Stimulated activated memory B cell treated with anti-CD40 and anti-IgM and Interleukin-4, amounts not matched to agents 10 μg/mL and 1 μg/mL and 100 μg/mL, for 72 hours (primary cell): ENCODE data around the gene TRABD2A.
A peak's percentile ranks its signal among the peaks of the same experiment; 100 is the strongest.
"Not testable (repeated sequence)": the region's sequence is repeated elsewhere in the genome, so short reads cannot be mapped to it uniquely, and the experiment has no call there.

Experiments
- ATAC-seq: fragments of 150-1000 bp; cut with Tn5 transposase; 2 replicates; pipeline ENCODE4 v1.10.0; 2021
- H3K27ac Mint-ChIP-seq: one replicate; pipeline ENCODE4 v1.8.0; 2022; ENCODE audit warnings: mild to moderate bottlenecking, mixed read lengths
- H3K27me3 Mint-ChIP-seq: one replicate; pipeline ENCODE4 v1.8.0; 2022; ENCODE audit warnings: mixed read lengths
- H3K36me3 Mint-ChIP-seq: one replicate; pipeline ENCODE4 v1.8.0; 2022; ENCODE audit warnings: mixed read lengths
- H3K4me1 Mint-ChIP-seq: one replicate; pipeline ENCODE4 v1.8.0; 2022; ENCODE audit warnings: mixed read lengths
- H3K4me3 Mint-ChIP-seq: one replicate; pipeline ENCODE4 v1.8.0; 2022; ENCODE audit warnings: mild to moderate bottlenecking, moderate library complexity, mixed read lengths
- H3K9me3 Mint-ChIP-seq: one replicate; pipeline ENCODE4 v1.8.0; 2022; ENCODE audit warnings: mixed read lengths

TRABD2A gene, protein sequence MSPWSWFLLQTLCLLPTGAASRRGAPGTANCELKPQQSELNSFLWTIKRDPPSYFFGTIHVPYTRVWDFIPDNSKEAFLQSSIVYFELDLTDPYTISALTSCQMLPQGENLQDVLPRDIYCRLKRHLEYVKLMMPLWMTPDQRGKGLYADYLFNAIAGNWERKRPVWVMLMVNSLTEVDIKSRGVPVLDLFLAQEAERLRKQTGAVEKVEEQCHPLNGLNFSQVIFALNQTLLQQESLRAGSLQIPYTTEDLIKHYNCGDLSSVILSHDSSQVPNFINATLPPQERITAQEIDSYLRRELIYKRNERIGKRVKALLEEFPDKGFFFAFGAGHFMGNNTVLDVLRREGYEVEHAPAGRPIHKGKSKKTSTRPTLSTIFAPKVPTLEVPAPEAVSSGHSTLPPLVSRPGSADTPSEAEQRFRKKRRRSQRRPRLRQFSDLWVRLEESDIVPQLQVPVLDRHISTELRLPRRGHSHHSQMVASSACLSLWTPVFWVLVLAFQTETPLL

DNA sequence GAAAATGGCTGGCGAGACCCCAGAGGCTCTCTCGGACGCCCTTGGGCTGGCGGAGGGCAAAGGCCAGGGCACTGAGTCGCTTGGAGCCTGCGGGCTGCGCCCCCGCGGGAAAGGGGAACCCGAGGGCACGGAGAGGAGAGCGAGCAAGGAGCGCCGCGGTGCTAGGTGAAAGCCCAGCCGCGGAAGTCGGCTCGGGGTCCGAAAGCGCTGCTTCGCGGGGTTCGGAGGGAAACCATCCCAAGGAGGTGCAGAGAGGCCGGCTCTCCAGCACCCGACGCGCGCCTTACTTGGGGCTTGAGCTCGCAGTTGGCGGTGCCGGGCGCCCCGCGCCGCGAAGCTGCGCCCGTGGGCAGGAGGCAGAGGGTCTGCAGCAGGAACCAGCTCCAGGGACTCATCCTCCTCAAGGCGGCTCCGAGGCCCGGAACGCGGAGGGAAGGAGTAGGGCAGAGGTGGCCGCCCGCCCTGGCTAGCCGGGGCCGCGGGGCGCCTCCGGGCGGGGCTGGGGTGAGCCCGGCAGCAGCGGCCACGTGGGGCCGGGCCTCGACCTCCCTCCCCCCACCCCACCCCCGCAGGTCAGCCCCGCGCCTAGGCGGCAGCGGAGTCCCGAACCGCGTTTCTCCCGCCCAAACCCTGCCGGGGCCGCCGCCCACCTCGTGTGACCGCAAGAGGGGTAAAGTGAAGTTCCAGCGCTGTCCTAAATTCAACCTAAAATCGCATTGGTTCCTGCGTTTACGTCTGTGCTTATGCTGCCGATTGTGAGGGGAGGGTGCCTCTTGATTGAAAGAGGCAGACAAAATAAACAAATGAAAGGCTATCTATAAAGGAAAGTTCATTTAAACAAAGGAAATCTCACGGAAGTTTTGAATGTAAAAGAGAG is at the start of gene TRABD2A:
Gene TRABD2A (minus strand): TSS at position 440 of the 877 bp plus-strand sequence. CDS start 45 bp downstream, at position 395.
- Mint-ChIP-seq H3K27ac (peak within 1 kb of the TSS; percentile 84), H3K9me3 (no peaks in the 10 kb centered on the region), H3K4me1 (peaks cover 42% of the 10 kb centered on the region), H3K27me3 (no peaks in the 10 kb centered on the region), H3K36me3 (no peaks in the 10 kb centered on the region), H3K4me3 (peak within 1 kb of the TSS; percentile 87)
- ATAC-seq = peak; percentile 35

DNA sequence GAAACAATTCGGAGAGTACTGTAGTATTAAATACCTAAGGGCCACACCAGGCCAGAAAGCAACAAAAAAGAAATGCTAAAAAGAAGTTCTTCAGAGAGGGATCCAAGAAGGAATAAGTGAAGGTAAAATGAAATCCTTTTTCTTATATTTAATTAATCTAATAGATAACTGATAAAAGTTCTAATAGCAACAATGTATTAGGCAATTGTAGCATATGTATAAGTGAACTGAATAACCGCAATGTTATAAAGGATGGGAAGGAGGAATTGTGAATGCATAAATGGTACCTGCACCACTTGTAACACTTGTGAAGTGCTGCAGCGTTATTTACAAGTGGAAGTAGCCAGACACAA is 46.4 kb upstream of the TRABD2A start:
- ATAC-seq = no peak
- H3K36me3 Mint-ChIP-seq = no peaks in the 10 kb centered on the region
- H3K9me3 Mint-ChIP-seq = no peaks in the 10 kb centered on the region
- no peaks in the 10 kb centered on the region for H3K27me3 Mint-ChIP-seq
- H3K4me3 Mint-ChIP-seq = peak overlapping the region; percentile 87
- H3K4me1 Mint-ChIP-seq = peaks cover 55% of the 10 kb centered on the region
- H3K27ac Mint-ChIP-seq = peak overlapping the region; percentile 78

DNA sequence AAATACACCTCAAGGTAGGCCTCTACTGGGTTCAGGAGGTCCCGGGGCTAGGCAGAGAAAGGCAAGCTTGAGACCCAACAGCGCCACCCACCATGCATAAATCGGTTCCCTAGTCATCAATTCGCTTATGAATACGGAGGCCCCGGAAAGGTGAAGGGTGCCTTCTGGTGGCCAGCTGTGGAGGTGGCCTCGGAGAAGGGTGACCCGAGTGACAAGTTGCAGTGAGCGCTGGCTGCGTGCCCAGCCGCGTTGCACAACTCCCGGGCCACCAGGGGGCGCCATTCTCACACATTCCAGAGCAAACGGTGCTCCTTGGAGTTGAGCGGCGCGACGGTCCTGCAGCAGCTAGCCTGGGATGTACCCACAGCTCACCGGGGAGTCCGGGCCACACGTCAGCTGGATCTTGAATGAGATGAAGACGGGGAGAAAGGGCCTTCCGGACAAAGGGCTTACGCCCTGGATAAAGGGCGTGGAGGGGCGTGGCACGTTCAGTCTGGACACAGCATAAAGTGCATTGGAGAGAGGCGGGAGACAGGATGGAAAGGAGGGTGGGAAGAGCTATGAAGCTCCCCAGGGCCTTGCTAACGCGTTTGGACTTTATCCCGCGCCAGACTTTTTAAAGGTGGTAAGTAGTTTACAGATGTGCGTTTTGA is 45.0 kb upstream of the TRABD2A start:
- ATAC-seq = peak; percentile 96
- H3K9me3 Mint-ChIP-seq = no peaks in the 10 kb centered on the region
- H3K4me1 Mint-ChIP-seq = peaks cover 43% of the 10 kb centered on the region
- no peaks in the 10 kb centered on the region for H3K27me3 Mint-ChIP-seq
- H3K27ac Mint-ChIP-seq = peak overlapping the region; percentile 78
- H3K36me3 Mint-ChIP-seq = no peaks in the 10 kb centered on the region
- peak overlapping the region; percentile 87 for H3K4me3 Mint-ChIP-seq

DNA sequence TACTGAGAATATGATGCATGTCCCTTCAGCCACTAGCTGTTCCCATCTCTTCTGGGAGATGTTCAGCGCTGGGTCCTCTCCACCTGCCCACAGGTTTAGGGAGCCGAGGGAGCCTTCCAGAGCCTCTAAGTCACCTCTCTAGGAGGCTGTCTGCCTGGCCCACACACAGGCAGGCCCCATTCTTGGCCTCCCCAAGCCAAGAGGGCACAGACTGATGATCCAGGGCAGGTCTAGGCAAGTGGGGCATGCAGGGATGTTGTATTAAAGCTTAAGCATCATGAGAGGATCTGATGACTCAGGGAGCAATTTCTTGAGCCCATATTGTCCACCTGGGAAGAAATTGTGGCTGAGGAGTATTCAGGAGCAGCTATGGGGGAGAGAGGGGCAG is 44.4 kb upstream of the TRABD2A start:
- peak overlapping the region; percentile 87 for H3K4me3 Mint-ChIP-seq
- H3K4me1 Mint-ChIP-seq = peaks cover 46% of the 10 kb centered on the region
- H3K27ac Mint-ChIP-seq = peak overlapping the region; percentile 78
- no peak for ATAC-seq
- H3K9me3 Mint-ChIP-seq = no peaks in the 10 kb centered on the region
- H3K27me3 Mint-ChIP-seq = no peaks in the 10 kb centered on the region
- H3K36me3 Mint-ChIP-seq = no peaks in the 10 kb centered on the region

DNA sequence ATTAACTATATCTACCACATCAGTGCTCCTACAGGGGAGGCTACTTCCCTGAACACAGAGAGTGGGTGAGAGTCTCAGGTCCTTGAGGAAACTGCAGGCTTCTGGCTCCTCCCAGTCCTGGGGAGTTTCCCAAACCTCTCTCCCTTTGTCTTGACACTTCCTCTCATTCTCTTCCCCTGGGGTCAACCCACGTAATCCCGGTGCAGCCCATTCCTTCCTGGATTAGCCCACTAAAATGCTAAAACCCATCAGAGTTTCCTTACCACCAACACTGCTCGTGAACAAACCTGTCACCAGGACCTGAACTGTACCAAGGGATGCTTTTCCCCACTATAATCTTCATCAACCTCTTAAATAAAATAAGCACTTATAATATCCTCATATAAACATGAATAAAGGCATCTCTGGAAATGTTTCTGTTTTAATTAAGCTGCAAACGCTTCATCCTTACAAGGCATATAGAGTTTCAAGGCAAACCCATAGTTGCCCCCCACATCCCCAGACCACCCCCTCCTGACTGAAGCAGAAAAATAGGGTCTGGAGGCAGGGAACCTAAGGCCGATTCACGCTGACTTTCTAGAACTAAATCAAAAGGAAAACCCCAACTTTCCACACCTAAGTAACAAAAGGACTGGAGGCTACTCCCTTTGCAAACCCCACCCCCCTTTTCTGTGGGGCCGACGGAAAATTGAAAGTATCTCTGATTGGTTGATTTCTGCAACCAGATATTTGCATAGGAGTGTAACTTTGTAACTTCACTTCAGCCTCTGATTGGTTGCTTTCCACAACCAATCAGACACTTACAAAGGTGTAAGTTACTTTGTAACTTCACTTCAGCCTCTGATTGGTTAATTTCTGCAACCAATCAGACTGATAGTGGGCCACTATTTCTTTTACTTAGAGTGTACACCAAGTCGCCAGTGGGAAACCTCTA is 43.6 kb upstream of the TRABD2A start:
- ATAC-seq = no peak

DNA sequence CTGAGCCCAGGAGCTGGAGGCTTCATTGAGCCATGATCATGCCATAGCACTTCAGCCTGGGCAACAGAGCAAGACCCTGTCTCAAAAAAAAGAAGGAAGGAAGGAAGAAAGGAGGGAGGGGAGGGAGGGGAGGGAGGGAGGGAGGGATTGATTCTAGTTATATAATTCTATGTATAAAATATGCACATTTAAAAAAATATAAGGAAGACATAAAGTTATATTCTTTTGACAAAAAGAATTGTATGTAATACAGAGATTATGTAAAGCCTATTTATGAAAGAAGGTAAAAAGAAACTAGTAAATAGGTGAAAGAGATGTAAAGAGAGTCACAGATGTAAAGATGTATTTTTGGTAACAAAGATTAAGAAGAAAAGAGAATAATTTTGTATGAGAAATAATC is 42.1 kb upstream of the TRABD2A start:
- Mint-ChIP-seq H3K4me1 (peaks cover 70% of the 10 kb centered on the region), H3K9me3 (no peaks in the 10 kb centered on the region), H3K27ac (no peak overlapping the region), H3K4me3 (no peak overlapping the region), H3K27me3 (no peaks in the 10 kb centered on the region), H3K36me3 (no peaks in the 10 kb centered on the region)
- no peak for ATAC-seq

More for the DNA sequence above, 43.6 kb upstream of the TRABD2A start:
- Mint-ChIP-seq H3K27ac (peak overlapping the region; percentile 78), H3K4me1 (peaks cover 55% of the 10 kb centered on the region), H3K27me3 (no peaks in the 10 kb centered on the region), H3K4me3 (peak overlapping the region; percentile 48), H3K36me3 (no peaks in the 10 kb centered on the region), H3K9me3 (no peaks in the 10 kb centered on the region)

DNA sequence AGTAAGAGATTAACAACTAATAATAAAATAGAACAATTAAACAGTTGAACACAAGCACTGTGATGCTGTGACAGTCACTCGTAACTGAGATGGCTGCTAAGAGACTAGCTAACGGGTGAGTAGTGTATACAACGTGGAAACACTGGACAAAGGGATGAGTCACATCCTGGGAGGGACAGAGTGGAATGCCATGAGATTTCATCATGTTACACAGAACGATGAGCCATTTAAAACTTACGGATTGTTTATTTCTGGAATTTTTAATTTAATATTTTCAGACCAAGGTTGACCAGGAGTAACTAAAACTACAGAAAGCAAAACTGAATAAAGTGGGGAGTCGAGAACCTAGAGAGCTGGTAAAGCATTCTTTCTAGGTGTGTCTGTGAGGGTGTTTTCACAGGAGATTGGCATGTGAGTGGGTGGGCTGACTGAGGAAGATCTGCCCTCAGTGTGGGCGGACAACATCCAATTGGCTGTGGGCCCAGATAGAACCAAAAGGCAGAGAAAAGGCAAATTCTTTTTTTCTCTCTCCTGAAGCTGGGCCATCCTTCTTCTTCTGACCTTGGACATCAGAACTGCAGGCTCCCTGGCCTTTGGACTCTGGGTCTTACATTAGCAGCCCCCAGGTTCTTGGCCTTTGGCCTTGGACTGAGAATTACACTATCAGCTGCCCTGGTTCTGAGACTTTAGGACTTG is 39.1 kb upstream of the TRABD2A start:
- ATAC-seq = peak; percentile 69
- H3K4me3 Mint-ChIP-seq = peak overlapping the region; percentile 6
- peaks cover 46% of the 10 kb centered on the region for H3K4me1 Mint-ChIP-seq
- H3K36me3 Mint-ChIP-seq = no peaks in the 10 kb centered on the region
- H3K9me3 Mint-ChIP-seq = no peaks in the 10 kb centered on the region
- H3K27me3 Mint-ChIP-seq = no peaks in the 10 kb centered on the region
- H3K27ac Mint-ChIP-seq = peak overlapping the region; percentile 71

DNA sequence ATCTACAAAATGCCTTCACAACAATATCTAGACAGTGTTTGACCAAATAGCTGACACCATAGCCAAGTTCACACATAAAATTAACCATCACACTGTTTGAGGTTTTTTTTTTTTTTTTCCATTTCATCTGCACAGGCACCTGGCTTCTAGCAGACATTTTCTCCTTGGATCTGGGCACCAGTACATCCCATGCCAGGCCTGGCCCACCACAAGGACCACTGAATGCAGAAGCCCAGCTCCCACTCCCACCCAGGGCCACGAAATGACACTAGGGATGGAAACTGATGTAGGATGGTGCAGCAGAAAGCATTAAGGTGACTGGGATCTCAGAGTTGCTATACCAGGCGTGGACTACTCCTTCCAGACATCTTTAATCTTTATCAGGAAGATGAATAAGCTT is 37.5 kb upstream of the TRABD2A start:
- H3K4me3 Mint-ChIP-seq = no peak overlapping the region

DNA sequence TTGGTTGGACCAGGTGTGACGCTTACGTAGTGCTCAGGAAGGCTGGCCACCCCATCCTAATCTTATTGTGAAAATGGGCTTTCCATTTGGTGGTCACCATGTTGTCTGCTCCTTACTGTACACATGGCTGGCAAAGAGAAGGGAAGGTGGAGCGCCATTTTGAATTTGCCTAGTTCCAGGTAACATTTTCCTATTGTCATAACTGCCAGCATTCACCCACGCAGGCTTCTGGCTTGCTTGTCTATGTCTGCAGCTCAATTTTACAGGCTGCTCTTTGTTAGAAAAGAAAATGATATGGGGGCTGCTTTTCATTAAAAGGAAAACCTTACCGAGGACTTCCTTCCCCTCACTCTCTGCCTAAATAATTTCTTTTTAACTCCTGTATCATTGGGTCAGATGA is 36.9 kb upstream of the TRABD2A start:
- H3K4me3 Mint-ChIP-seq, H3K36me3 Mint-ChIP-seq, H3K27me3 Mint-ChIP-seq, H3K9me3 Mint-ChIP-seq, ATAC-seq: not testable (repeated sequence)
- peaks cover 30% of the 10 kb centered on the region for H3K4me1 Mint-ChIP-seq
- peak overlapping the region; percentile 71 for H3K27ac Mint-ChIP-seq

More for the DNA sequence above, 37.5 kb upstream of the TRABD2A start:
- peaks cover 33% of the 10 kb centered on the region for H3K4me1 Mint-ChIP-seq
- no peaks in the 10 kb centered on the region for H3K36me3 Mint-ChIP-seq
- no peaks in the 10 kb centered on the region for H3K9me3 Mint-ChIP-seq
- peak overlapping the region; percentile 71 for H3K27ac Mint-ChIP-seq
- H3K27me3 Mint-ChIP-seq = no peaks in the 10 kb centered on the region
- ATAC-seq = no peak

DNA sequence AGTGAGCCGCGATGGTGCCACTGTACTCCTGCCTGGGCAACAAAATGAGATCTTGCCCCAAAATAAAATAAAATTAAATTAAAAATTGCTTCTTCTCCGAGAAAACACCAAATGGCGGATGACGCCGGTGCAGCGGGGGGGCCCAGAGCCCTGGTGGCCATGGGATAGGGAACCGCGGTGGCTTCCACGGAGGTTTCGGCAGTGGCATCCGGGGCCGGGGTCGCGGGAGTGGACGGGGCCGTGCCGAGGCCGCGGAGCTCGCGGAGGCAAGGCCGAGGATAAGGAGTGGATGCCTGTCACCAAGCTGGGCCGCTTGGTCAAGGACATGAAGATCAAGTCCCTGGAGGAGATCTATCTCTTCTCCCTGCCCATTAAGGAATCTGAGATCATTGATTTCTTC is 34.8 kb upstream of the TRABD2A start:
- not testable (repeated sequence) for H3K36me3 Mint-ChIP-seq, H3K9me3 Mint-ChIP-seq, ATAC-seq, H3K27me3 Mint-ChIP-seq, H3K27ac Mint-ChIP-seq, H3K4me3 Mint-ChIP-seq
- H3K4me1 Mint-ChIP-seq = peaks cover 27% of the 10 kb centered on the region

DNA sequence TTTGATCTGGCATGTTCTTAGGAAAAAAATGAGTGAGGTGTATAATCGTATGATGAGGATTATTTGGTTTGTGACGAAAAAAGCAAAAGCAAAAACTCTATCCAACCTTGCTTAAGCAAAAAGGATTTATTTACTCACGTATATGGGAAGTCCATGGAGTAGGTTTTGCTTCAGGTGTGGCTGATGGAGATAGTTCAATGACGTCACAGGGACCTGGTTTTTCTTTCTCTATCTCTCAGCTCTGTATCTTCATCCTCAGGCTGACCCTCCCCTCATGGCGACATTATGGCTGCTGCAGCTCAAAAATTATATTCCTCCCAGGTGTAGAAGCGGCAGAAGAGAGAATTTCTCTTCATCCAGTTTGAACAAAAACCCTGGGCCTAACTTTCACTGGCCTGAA is 33.5 kb upstream of the TRABD2A start:
- H3K27me3 Mint-ChIP-seq = no peaks in the 10 kb centered on the region
- ATAC-seq = no peak

DNA sequence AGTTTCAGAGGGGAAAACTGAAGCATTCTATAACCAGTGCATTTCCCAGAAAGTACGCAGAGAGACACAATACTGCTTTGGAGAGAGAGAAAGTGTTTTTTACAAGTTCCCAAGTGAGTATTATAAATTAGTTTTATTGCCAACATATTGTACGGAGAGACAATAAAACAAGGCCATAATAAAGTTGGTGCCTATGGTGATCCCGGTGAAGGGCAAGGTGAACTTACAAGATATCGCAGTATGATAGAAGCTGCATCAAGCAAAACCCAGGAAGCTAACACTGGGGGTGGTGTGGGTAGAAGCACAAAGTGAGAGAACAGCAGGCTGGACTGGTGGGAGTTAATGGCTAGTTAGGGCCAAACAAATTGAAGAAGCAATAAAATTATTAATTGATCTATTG is 32.1 kb upstream of the TRABD2A start:
- Mint-ChIP-seq H3K9me3 (peaks cover 11% of the 10 kb centered on the region), H3K36me3 (peaks cover 22% of the 10 kb centered on the region), H3K27me3 (no peaks in the 10 kb centered on the region), H3K4me1 (peaks cover 22% of the 10 kb centered on the region), H3K27ac (no peak overlapping the region), H3K4me3 (no peak overlapping the region)
- ATAC-seq = no peak

More for the DNA sequence above, 33.5 kb upstream of the TRABD2A start:
- peaks cover 9% of the 10 kb centered on the region for H3K36me3 Mint-ChIP-seq
- H3K4me3 Mint-ChIP-seq = no peak overlapping the region
- peaks cover 8% of the 10 kb centered on the region for H3K9me3 Mint-ChIP-seq
- H3K4me1 Mint-ChIP-seq = peaks cover 22% of the 10 kb centered on the region
- no peak overlapping the region for H3K27ac Mint-ChIP-seq

DNA sequence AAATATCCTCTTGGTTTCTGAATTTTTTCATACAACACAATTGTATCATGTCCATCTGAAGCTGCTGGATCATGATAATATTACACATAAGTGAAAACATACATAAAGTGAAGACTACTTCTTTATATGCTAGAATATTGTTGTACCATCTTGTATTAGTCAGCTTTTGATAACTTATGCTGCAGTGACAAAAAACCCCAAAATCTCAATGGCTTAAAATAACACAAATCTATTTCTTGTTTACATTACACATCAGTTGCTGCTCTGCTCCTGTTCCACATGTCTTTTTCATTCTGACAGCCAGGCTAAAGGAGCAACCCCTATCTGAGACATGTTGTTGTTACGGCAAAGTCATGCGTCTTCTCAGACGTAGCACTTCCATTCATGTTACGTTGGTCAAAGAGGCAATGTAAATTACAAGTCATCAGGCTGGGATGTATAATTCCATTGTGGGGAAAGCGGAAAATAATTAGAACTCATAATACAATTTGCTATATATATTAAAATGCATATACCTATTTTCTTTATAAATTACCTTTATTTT is 30.3 kb upstream of the TRABD2A start:
- no peak overlapping the region for H3K4me3 Mint-ChIP-seq
- H3K27ac Mint-ChIP-seq = no peak overlapping the region
- peaks cover 39% of the 10 kb centered on the region for H3K36me3 Mint-ChIP-seq
- H3K4me1 Mint-ChIP-seq = peaks cover 39% of the 10 kb centered on the region
- H3K27me3 Mint-ChIP-seq = no peaks in the 10 kb centered on the region
- no peak for ATAC-seq
- H3K9me3 Mint-ChIP-seq = peaks cover 11% of the 10 kb centered on the region
